SJCRH30 (cell line): Measurements from ENCODE around the gene MCM3AP. TPM values are rescaled to one million over a fixed set of nuclear protein-coding genes. Genes with fewer than 3 reads are reported as not detected.

ENCODE experiments used
- DNase-seq, 2 experiments: peaks; one replicate each; pipeline ENCODE4 v3.0.0-alpha.2; 2015 to 2020
- H3K27ac ChIP-seq: fragments of 250-450 bp; sonication (Bioruptor Pico); 2 replicates; pipeline ENCODE4 v1.5.1; 2020; ENCODE audit warnings: mild to moderate bottlenecking, moderate library complexity
- H3K27me3 ChIP-seq: fragments of 250-450 bp; sonication (Bioruptor Pico); 2 replicates; pipeline ENCODE4 v1.5.1; 2020; ENCODE audit warnings: mild to moderate bottlenecking, moderate library complexity
- H3K36me3 ChIP-seq: fragments of 250-450 bp; sonication (Bioruptor Pico); 2 replicates; pipeline ENCODE4 v1.5.1; 2020; ENCODE audit warnings: mild to moderate bottlenecking, moderate library complexity
- H3K4me1 ChIP-seq: fragments of 250-450 bp; sonication (Bioruptor Pico); 2 replicates; pipeline ENCODE4 v1.5.1; 2020; ENCODE audit warnings: mild to moderate bottlenecking, moderate library complexity
- H3K4me3 ChIP-seq: fragments of 250-450 bp; sonication (Bioruptor Pico); 2 replicates; pipeline ENCODE4 v1.5.1; 2020; ENCODE audit warnings: mild to moderate bottlenecking, moderate library complexity
- H3K9me3 ChIP-seq: fragments of 250-450 bp; sonication (Bioruptor Pico); replicated peaks from 2 replicates; pipeline ENCODE4 v1.5.1; 2020; ENCODE audit warnings: mild to moderate bottlenecking, moderate library complexity
- total RNA-seq: library from RNA; depleted of rRNA; stranded (reverse); fragments of >200 nt; shearing (Covaris generic); gene quantifications from 2 replicates; pipeline ENCODE4 v1.2.3, GENCODE V29; 2014

The MCM3AP gene
- total RNA-seq, 1 experiment from 2014 or later, result 49.2 TPM

- peak overlapping the region; percentile 91 for H3K27ac ChIP-seq
- no peaks in the 10 kb centered on the region for H3K27me3 ChIP-seq
- DNase-seq, result peak; percentile 82 to 84
These were observed 10.8 kb upstream of the MCM3AP start for GRCh38 chr21:46295996-46296752.

GRCh38 chr21:46295177-46295770 lies 9.9 kb upstream of the MCM3AP start:
- Histone ChIP-seq H3K4me3 (peak overlapping the region; percentile 38), H3K36me3 (peaks cover 22% of the 10 kb centered on the region), H3K4me1 (peaks cover 4% of the 10 kb centered on the region; the same call in 1 of the 2 replicates), H3K9me3 (no peaks in the 10 kb centered on the region), H3K27me3 (no peaks in the 10 kb centered on the region), H3K27ac (peak overlapping the region; percentile 91)
- peak; percentile 90 for DNase-seq

More at GRCh38 chr21:46295996-46296752, 10.8 kb upstream of the MCM3AP start:
- H3K36me3 ChIP-seq, result peaks cover 27% of the 10 kb centered on the region
- H3K9me3 ChIP-seq, result no peaks in the 10 kb centered on the region
- peaks cover 4% of the 10 kb centered on the region; the same call in 1 of the 2 replicates for H3K4me1 ChIP-seq
- peak overlapping the region; percentile 38 for H3K4me3 ChIP-seq

GRCh38 chr21:46294647-46295176 lies 9.3 kb upstream of the MCM3AP start:
- H3K4me3 ChIP-seq, result peak overlapping the region; percentile 38
- no peaks in the 10 kb centered on the region for H3K9me3 ChIP-seq
- peak; percentile 87 for DNase-seq
- no peaks in the 10 kb centered on the region for H3K27me3 ChIP-seq
- peak overlapping the region; percentile 91 for H3K27ac ChIP-seq
- peaks cover 18% of the 10 kb centered on the region for H3K36me3 ChIP-seq
- H3K4me1 ChIP-seq, result peaks cover 4% of the 10 kb centered on the region; the same call in 1 of the 2 replicates

GRCh38 chr21:46291561-46291960 lies 6.2 kb upstream of the MCM3AP start:
- Histone ChIP-seq H3K27ac (no peak overlapping the region), H3K27me3 (no peaks in the 10 kb centered on the region), H3K4me3 (no peak overlapping the region), H3K36me3 (peaks cover 10% of the 10 kb centered on the region), H3K9me3 (no peaks in the 10 kb centered on the region), H3K4me1 (peaks cover 4% of the 10 kb centered on the region; the same call in 1 of the 2 replicates)
- DNase-seq, result no peak

DNA sequence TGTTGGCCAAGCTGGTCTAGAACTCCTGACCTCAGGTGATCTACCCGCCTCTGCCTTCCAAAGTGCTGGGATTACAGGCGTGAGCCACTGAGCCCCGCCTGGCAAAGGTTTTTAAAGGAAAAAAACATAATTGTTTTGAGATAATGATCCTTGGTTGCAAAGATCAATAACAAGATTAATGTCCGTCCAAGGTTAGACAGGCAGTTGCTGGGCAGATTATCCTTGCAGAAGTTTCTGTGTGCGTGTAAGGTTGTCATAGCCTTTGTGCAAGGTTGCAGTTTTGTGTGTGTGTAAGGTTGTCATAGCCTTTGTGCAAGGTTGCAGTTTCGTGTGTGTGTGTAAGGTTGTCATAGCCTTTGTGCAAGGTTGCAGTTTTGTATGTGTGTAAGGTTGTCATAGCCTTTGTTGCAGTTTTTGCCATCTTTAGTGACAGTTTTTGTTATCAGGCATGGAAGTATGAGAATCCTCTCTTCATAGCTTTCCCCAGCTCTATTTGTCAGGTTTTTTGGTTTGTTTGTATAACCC lies 4.3 kb upstream of the MCM3AP start:
- H3K27ac ChIP-seq, result no peak overlapping the region
- peaks cover 12% of the 10 kb centered on the region for H3K36me3 ChIP-seq
- no peak overlapping the region for H3K4me3 ChIP-seq
- peaks cover 3% of the 10 kb centered on the region; the same call in 1 of the 2 replicates for H3K4me1 ChIP-seq
- no peaks in the 10 kb centered on the region for H3K27me3 ChIP-seq
- no peaks in the 10 kb centered on the region for H3K9me3 ChIP-seq
- DNase-seq, result no peak

DNA sequence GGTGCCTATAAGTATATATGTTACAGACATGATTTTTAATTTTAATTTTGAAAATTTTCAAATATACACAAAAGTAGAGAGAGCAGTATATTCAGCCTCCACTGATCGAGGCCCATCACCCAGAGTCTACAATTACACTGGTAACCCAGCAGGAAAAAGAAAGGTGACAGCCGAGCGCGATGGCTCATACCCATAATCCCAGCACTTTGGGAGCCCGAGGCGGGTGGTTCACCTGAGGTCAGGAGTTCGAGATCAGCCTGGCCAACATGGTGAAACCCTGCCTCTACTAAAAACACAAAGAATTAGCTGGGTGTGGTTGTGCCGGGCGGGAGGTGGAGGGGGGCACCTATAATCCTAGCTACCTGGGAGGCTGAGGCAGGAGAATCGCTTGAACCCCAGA lies 2.1 kb upstream of the MCM3AP start:
- 0 out of 2 replicates have a peak, but pooled peaks cover 7% of the 10 kb centered on the region for H3K4me1 ChIP-seq
- H3K27me3 ChIP-seq, result no peaks in the 10 kb centered on the region
- H3K36me3 ChIP-seq, result peaks cover 28% of the 10 kb centered on the region
- H3K27ac ChIP-seq, result no peak overlapping the region; the same call in 1 of the 2 replicates
- no peak for DNase-seq
- no peaks in the 10 kb centered on the region for H3K9me3 ChIP-seq
- H3K4me3 ChIP-seq, result peak overlapping the region; percentile 85

GRCh38 chr21:46286648-46287002 lies 1.2 kb upstream of the MCM3AP start:
- peak overlapping the region; percentile 85 for H3K4me3 ChIP-seq
- peaks cover 30% of the 10 kb centered on the region for H3K36me3 ChIP-seq
- DNase-seq, result no peak
- no peaks in the 10 kb centered on the region for H3K27me3 ChIP-seq
- 0 out of 2 replicates have a peak, but pooled peaks cover 7% of the 10 kb centered on the region for H3K4me1 ChIP-seq
- peak overlapping the region; percentile 71 for H3K27ac ChIP-seq
- H3K9me3 ChIP-seq, result no peaks in the 10 kb centered on the region

DNA sequence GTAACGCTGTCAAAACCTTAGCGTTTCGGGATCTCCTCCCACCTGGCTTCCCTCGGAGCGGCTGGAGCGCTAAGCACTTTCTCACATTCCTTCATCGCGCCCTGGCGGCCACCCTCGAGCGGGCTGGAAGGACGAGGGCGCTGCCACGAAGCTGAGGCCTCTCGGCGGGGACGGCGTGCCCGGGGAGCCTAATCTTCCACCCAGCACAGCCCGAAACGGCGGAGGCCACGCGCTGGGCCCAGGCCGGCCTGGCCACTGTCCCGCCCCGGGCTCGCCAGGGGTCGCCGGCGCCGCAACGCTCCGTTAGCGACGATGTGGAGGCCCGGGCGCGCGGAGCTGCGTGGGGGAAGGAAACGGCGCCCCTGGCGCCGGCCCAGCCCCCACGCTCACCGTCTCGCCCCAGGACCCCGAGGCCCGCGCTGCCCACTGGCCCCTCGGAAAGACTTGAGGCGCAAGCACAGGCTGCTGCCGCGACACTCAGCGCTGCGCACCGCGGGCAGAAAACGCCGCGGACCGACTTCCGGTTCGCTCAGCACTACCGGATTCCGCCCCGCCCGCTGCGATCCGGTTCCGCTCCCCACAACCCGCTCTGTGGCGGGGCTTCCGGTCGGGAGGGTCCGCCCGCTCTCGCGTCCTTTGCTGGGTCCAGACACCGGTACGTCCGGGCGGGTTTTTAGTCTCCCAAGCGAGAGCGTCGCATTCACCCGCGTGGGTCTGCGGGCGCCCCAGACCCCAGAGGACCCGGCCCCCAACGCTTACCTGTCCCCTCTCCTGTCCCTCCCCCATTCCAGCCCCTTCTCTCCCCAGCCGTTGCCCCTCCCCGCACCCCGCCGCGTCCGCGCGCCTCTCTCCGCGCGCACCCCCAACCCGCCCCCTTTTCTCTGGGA lies 593 bp upstream of the MCM3AP start, which contains the start of gene YBEY:
TSS of gene YBEY (plus strand) at position 582 of the 887 bp plus-strand sequence. CDS start 572 bp downstream, outside the sequence.
- Histone ChIP-seq H3K4me3 (peak within 1 kb of the TSS; percentile 85), H3K36me3 (peaks cover 32% of the 10 kb centered on the region), H3K4me1 (0 out of 2 replicates have a peak, but pooled peaks cover 7% of the 10 kb centered on the region), H3K27me3 (no peaks in the 10 kb centered on the region), H3K27ac (peak within 1 kb of the TSS; percentile 71), H3K9me3 (no peaks in the 10 kb centered on the region)
- peak; percentile 91 for DNase-seq

GRCh38 chr21:46284733-46285132 lies 678 bp downstream of the MCM3AP start:
- Histone ChIP-seq H3K4me1 (0 out of 2 replicates have a peak, but pooled peaks cover 7% of the 10 kb centered on the region), H3K36me3 (peaks cover 40% of the 10 kb centered on the region), H3K4me3 (peak overlapping the region; percentile 85), H3K27me3 (no peaks in the 10 kb centered on the region), H3K9me3 (no peaks in the 10 kb centered on the region), H3K27ac (no peak overlapping the region)
- no peak for DNase-seq

DNA sequence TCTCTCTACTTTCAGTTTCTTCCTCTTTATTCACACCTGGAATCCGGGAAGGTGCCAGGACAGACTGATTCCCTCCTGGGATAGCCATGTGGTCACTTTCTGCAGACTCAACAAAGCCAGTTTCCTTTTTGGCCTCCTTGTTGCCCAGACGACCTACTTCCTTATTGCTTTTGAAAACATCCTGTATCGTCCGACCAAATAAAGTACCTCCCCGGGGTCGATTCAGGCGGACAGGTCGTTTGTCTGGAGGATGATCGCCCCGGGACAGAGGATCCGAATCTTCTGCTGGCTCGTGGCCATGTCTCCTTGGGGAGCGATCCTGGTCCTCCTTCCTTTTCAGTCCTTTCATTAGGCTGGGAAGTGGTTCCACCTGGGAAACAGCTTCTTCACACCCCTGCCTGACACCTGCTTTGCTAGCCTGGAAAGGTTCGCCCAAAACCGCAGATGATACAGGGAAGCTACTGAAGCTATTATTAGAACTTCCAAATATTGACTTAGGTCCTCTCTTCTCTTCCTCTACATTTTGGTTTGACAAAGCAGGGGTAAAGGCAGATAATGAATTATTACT lies 1.2 kb downstream of the MCM3AP start:
- Histone ChIP-seq H3K4me1 (0 out of 2 replicates have a peak, but pooled peaks cover 7% of the 10 kb centered on the region), H3K27me3 (no peaks in the 10 kb centered on the region), H3K27ac (no peak overlapping the region), H3K4me3 (no peak overlapping the region), H3K9me3 (no peaks in the 10 kb centered on the region), H3K36me3 (peaks cover 46% of the 10 kb centered on the region)
- no peak for DNase-seq

- no peak for DNase-seq
- H3K27ac ChIP-seq, result no peak overlapping the region
- H3K36me3 ChIP-seq, result peaks cover 69% of the 10 kb centered on the region
These were observed 10.5 kb downstream of the MCM3AP start for GRCh38 chr21:46274797-46275390.

DNA sequence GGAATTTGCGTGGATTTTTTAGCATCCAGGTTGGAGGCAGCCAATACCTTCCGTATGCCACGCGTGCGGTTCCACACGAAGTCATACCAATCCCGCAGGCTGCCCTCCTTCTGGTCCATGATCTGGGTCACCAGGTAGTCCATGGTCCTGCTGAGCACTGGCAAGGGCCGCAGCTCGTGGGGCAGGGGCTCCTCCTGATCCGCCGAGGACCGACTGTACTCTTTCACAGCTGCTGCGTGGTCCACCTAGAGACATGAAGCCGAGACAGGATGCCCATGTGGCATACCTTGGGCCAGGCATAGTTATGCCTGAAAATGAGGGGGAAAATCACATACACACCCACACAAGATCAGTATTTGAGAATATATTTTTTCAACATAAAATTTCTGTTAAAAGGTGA lies 12.1 kb downstream of the MCM3AP start:
- DNase-seq, result no peak
- Histone ChIP-seq H3K4me1 (no peaks in the 10 kb centered on the region), H3K36me3 (peaks cover 68% of the 10 kb centered on the region), H3K27me3 (no peaks in the 10 kb centered on the region), H3K27ac (no peak overlapping the region), H3K9me3 (no peaks in the 10 kb centered on the region), H3K4me3 (no peak overlapping the region)

More at GRCh38 chr21:46274797-46275390, 10.5 kb downstream of the MCM3AP start:
- no peaks in the 10 kb centered on the region for H3K9me3 ChIP-seq
- no peak overlapping the region for H3K4me3 ChIP-seq
- no peaks in the 10 kb centered on the region for H3K27me3 ChIP-seq
- H3K4me1 ChIP-seq, result no peaks in the 10 kb centered on the region

DNA sequence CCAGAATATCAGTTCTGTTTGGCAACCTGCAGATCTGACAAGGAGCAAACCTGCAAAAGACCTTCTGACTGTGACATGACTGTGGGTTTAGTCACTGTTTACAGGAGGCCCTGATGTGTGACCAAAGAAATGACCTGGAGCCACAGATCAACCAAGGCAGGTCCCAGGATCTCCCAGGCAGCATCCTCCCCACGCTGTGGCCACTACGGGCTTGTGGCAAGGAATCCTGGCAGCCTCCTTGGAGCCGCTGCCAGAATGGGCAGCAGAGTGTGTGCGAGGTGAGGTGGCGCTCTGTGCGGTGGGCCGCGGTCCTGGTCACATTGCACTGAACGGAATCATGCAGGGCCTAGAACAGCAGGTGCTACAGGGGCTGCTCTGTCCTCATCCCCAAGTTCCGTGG lies 15.9 kb downstream of the MCM3AP start:
- DNase-seq, result no peak
- H3K27me3 ChIP-seq, result no peaks in the 10 kb centered on the region
- H3K9me3 ChIP-seq, result no peaks in the 10 kb centered on the region
- H3K36me3 ChIP-seq, result peaks cover 73% of the 10 kb centered on the region
- H3K27ac ChIP-seq, result no peak overlapping the region
- H3K4me3 ChIP-seq, result no peak overlapping the region
- H3K4me1 ChIP-seq, result peaks cover 10% of the 10 kb centered on the region; the same call in 1 of the 2 replicates
